NCI-H524 treated with DMSO at 0.1 percent for 48 hours (cell line): ENCODE measurements around the gene MOGAT2.
"Not testable (repeated sequence)": the region's sequence is repeated elsewhere in the genome, so short reads cannot be mapped to it uniquely, and the experiment has no call there.

ENCODE experiments used
- DNase-seq: peaks from one replicate; lab custom pipeline; 2025; lab: John Stamatoyannopoulos, UW

MOGAT2 gene

DNA sequence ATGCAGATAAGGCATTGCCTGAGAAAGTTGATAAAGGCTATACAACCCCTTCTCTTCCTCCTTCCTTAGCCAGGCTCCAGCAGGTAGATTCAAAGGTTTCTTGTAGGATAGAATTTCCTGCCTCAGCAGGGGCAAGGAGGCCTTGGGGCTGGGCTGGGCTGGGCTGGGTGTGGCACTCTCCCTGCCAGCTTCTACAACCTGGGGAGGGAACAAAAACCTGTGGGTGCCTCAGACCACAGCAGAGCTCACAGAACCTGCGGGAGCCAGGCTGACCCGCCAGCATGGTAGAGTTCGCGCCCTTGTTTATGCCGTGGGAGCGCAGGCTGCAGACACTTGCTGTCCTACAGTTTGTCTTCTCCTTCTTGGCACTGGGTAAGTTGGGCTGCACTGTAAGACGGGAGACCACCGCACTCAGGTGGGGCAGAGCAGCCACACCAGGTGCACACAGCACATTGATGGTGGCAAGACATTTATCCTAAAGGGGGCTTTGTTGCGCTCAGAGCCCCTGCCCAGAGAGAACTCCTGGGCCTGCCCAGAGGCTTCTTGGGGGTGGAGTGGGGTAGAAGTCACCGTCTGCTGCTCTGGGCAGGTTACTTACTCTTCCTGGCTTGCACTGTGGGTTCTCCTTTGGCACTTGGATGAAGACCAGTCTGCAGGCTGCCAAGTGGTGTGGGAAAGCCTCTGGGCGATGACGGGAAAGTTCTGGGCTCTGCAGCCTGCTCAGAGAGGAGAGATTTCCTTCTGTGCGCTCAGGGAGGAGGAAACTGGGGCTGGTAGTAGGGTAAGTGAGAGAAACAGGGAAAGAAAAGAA is at the start of gene MOGAT2:
TSS of gene MOGAT2 (plus strand) at position 231 of the 811 bp plus-strand sequence. CDS start at position 282, 51 bp downstream.
- DNase-seq: no peak

DNA sequence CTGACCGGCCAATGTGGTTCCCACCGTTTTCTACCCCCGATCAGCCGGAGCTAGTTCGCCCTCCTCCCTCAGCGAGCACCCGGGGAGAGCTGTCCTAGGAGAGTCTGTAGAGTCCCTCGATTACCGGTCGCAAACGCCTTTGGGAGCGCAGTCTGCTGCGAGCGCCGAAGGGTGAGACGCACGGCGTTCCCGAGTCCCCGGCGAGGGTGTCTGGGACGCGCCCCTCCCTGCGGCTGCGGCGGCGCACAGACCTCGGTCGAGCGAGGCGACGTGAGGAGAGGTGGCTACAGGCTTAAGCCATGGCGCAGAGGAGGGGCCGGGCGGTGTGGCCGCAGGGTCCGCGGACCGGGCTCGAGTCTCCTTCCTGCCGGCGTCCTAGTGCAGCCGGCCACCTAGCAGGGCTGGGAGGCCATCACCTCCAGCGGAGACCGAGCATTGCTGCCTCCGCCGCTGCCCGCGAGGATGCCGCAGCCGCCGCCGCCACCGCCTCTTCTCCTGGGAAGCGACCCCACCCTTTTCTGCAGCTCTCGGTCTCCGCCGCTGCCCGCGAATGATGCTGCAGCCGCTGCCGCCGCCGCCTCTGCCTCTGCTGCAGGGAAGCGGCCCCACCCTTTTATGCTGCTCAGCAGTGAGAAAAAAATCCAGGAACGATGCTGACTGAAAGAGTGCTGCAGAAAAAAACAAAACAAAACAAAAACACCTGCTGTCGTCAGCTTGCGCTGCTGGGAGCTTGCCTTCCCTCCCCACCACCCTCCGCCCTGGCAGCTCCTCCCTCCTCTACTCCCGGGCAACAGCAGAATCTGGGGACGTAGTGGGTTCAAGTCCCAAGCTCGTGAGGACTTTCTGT is 49.0 kb upstream of the MOGAT2 start, which contains the start of gene MAP6:
TSS of gene MAP6 (minus strand) at position 588 of the 847 bp plus-strand sequence. CDS start 669 bp downstream, outside the sequence.
- DNase-seq: no peak

DNA sequence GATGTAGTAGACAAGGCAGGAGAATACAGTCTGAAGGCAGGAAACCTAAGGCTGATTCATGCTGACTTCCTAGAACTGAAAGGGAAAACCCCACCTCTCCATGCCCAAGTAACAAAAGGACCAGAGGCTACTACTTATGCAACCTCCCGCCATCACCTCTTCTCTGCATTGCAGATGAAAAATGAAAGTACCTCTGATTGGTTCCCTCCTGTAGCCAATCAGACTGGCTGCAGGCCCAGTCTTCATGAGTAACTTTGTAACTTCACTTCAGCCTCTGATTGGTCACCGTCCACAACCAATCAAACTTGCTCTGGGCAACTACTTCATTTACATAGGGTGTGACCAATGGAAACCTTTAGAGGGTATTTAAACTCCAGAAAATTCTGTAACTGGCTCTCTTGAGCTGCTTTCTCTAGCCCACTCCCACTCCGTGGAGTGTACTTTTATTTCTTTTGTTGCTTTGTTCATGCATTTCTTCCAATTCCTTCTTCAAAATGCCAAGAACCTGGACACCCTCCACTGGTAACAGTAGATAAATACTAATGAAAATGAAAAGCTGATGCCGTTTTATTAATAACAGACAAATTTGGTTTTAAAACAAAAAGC is 43.6 kb upstream of the MOGAT2 start:
- no peak for DNase-seq

DNA sequence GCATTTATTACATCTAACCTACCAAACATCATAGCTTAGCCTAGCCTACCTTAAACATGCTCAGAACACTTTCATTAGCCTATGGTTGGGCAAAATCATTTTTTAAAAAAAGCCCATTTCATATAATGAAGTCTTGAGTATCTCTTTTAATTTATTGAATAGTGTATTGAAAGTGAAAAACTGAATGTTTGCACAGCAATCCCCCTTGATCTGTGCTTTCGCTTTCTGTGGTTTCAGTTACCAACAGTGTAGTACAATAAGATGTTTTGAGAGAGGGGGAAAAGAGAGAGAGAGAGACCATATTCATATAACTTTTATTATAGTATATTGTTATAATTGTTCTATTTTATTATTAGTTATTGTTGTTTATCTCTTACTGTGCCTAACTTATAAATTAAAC is 40.4 kb upstream of the MOGAT2 start:
- DNase-seq: no peak

DNA sequence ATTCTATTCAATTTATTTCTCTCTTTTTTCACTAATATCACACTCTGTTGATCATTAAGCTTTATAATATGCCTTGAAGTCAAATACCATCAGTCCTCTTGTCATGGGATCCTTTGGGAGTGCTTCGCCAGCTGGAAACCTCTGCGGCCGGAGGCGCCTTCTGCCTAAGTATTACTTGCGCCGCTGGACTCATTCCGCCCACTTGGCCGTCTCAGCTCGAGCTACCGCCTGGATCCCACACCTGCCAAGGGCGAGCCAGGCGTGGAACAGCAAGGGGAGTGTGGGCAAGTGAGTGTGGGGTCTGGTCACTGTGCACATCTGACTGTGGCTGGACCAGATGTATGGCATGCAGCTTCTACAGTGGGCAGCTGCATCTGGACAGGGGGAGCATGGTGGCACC is 39.7 kb upstream of the MOGAT2 start:
- no peak for DNase-seq

DNA sequence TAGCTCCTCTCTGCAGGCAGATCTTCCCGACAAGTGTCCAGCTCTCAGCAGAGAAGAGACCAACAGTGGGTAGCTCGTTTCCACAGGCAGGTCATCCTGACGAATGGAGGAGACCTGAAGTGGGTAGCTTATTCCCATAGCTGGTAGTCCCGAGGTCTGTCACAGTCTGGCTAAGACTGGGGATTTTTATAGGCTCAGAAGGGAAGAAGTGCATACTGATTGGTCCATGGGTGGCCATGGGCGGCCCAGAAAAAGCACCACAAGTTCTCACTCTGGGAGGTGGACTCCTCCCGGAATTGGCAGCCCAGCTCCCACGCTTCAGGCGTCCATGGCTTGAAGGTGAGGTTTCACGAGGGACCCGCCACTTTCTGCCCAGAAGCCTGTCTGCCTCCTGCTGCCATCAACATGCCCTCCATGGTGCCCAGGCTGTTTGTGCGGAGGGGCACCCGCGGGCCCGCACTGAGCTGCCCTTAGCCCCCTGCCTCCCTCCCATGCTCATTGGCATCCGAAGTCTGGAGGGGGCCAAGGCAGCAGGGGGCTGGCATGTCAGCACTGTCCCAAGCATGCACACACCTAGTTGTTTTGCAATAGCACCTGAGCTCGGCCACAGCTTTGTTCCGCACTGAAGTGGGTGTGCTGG is 38.9 kb upstream of the MOGAT2 start:
- DNase-seq: no peak

DNA sequence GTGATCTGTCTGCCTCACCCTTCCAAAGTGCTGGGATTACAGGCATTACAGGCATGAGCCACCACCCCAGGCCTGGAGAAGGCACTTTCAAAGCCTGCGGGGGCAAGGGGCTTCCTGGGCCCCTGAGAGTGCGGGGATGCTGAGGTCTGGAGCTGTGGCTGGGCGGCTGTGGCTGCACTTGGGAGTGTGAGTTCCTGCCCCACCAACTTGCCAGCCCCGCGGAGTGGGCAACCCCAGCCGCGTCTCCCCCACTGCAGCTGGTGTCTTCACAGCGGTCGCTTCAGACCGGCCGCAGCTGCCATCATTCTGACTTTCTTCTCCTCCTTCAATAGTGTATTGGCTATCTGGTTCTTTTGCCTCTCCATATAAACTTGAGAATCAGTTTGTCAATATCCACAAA is 38.1 kb upstream of the MOGAT2 start:
- DNase-seq: no peak

DNA sequence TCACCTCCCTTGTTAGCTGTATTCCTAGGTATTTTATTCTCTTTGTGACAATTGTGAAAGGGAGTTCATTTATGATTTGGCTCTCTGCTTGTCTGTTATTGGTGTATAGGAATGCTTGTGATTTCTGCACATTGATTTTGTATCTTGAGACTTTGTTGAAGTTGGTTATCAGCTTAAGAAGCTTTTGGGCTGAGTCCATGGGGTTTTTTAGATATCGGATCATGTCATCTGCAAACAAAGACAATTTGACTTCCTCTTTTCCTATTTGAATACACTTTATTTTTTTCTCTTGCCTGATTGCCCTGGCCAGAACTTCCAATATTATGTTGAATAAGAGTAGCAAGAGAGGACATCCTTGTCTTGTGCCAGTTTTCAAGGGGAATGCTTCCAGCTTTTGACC is 33.8 kb upstream of the MOGAT2 start:
- DNase-seq: not testable (repeated sequence)

DNA sequence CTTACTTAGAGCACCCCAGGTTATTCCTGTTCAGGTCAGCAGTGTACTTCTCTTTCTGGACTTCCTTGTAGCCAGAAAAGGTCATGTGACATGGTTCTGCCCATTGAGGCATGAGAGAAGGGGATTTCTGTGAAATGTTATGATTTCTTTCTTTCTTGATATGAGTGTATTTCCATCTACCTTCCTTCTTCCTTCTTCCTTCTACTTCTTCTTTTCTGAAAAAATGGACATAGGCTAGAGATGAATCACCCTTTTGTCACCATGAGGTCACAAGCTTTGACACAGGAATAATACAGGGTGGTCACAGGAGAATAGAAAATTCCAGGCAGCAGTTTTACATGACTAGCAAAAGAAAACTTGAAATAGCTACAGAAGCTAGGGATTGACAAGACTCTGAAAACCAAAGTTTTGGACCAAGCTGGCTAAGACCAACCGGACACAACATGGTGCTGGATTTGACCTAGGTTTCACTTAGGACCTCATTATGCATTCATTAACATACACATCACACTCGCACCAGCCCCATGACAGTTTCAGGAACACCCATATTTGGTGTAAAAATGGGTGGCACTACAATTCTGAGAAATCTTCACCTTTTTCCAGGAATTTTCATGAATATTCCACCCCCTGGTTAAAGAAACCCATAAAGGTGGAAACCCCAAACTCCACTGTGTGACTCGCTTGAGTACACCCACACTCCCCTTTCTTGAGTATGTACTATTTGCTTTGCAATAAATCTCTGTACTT is 27.6 kb upstream of the MOGAT2 start:
- no peak for DNase-seq

DNA sequence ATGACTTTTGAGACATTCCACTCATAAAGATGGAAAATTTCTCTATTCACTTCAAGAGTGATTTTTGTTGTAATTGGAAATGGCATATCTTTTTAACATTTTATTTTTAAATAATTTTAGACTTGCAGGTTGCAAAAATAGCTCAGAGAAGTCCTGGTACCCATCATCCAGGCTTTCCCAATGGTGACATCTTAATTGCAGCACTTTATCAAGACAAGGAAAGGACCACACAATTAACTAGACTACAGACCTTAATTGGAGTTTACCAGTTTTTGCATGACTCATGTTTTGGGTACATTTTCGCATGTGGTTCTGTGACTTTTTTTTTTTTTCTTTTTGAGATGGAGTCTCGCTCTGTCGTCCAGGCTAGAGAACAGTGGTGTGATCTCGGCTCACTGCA is 25.8 kb upstream of the MOGAT2 start:
- DNase-seq: no peak

DNA sequence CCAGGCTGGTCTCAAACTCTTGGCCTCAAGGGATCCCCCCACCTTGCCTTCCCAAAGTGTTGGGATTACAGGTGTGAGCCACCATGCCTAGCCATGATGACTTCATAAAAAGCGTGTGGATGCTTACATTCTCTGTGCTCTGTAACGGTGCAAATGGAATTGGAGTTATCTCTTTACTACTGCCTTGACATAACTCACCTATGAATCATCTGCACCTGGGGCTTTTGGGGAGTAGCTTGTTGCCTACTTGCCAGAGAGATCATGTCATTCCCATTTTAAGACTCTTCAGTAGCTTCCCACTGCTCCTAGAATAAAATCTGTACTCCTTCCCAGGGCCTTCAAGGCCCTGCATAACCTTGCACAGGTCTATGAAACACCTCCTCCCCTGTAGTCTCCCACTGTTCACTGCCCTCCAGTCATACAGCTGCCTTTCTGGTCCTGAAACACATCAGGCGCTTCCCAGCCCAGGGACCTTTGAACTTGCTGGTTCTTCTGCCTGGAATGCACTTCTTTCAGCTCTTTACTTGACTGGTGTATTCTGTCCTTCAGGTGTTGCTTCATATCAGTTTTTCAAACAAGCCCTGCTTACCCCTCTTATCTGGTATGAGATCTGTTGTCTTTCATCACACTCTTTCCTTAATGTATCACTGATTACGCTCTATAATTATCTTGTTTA is 19.6 kb upstream of the MOGAT2 start:
- DNase-seq: no peak

DNA sequence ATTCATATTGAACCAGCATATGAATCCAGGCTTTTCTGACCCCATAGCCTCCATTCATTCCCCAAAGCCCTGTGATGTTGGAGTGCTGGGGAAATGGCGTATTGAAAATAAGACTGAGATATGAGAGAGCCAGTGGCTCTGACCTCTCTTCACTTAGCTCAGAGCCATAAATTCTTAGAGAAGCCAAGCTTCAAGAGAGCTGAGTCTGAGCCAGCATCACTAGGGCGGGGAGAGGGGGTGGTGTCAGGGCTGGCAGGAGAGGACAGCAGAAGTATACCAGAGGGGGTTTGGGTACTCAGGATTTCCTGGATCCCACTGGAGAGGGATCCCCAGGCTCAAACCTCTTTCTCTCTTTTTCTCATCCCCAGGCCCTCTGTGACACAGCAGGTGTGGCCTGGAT is 16.7 kb upstream of the MOGAT2 start:
- DNase-seq: no peak

DNA sequence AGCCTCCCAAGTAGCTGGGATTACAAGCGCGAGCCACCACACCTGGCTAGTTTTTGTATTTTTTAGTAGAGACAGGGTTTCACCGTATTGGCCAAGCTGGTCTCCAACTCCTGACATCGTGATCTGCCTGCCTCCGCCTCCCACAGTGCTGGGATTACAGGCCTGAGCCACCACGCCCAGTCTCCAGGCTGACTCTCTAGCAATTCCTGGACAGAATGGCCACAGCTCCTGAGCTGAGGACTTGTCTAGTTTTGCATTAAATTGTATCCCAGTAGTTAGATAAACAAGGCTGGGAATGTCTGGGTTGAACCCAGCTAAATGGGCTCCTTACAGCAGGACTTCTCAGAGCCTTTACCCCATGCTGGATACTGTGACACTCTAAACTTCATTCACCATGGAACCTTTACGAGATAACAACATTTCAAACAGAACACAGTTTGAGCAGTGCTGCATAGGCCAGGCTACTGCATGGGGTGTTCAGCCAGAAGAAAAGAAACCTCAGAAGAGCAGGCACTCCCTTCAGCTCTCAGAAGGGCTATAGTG is 13.9 kb upstream of the MOGAT2 start:
- DNase-seq: no peak

DNA sequence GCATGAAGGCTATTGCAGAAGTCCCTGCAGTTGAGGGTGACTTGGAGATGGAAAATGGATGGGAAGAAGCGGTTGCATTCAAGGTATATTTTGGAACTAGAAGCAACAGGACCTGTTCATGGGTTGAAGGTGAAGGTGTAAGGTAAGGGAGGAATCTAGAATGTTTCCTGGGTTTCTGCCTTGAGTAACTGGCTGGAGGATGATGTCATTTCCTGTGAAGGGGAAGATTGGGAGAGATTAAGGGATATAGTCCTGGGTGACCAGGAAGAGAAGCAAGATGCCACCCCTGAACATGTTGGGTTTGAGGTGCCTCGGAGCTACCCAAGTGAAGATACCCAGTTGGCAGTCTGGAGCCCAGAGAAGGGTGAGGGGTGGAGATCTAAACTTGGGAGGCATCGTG is 12.1 kb upstream of the MOGAT2 start:
- no peak for DNase-seq

DNA sequence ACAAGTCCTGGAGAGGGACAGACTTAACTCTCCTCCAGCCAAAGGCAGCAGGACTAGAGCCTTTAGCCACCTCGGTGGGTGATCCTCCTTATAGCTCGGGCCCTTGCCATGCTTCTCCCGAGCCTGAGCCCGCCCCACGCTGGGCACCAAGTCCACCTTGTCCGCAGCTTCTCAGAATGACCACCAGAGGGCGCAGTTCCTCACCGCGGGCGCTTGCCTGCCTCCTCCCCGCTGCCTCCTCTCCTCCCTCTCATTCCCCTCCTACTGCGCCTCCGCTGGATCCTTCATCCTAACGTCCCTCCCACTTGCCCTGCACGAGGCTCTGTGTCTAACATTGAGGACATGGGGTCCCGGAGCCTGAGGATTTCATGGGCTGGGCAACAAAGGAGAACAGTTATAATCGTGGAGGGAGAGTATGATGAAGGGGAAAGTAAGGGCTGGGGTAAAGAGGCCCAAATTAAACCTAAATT is 11.3 kb upstream of the MOGAT2 start:
- no peak for DNase-seq

DNA sequence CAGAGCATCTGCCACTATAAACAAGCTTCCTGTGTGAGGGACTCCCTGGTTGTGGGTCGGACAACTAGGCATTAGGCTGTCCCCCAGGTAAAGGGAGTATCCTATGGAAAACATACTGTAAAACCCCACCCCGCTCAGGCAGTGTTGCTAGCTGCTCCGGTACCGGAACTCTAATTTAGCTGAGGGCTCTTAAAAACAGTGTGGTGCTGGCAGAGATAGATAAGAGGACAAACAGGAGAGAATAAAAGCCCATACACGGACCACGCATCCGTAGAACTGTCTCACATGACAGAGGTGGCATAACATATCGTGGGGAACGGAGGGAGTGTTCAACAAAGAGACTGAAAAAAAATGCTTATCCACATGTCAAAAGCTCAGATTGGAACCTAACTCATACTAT is 3.4 kb upstream of the MOGAT2 start:
- no peak for DNase-seq

DNA sequence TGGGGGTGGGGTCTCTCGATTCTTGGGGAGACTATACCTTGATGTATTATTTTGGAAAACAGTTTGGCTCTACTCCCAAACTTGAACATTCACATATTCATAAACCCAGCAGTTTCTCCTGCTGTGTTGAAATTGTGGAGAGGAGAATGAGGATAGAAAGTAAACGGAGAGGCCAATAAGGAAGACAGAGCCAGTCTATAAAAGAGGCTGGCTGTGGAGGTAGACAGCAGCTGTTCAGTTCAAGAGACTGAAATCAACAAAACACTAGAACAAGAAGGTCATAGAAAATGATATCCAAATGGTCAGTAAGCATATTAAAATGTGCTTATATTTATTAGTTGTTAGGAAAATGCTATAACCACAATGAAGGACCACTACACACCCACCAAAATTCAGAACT is 1.9 kb upstream of the MOGAT2 start:
- DNase-seq: no peak

DNA sequence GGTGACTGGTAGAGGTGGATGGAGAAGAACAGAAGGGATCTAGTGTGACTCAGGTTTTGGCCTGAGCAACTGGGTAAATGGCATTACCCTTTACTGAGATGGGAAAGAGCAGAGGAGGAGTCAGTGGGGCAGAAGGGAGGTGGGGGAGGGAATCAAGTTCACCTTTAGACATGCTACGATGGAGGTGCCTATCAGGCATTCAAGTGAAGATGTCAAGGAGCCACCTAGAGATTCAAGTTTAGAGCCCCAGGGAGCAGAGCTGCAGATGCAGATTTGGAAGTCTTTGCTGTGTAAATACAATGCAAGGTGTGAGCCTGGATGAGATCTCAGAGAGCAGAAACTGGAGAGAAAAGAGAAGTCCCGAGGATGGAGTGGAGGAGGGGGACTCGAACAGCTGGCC is 979 bp upstream of the MOGAT2 start:
- DNase-seq: no peak

DNA sequence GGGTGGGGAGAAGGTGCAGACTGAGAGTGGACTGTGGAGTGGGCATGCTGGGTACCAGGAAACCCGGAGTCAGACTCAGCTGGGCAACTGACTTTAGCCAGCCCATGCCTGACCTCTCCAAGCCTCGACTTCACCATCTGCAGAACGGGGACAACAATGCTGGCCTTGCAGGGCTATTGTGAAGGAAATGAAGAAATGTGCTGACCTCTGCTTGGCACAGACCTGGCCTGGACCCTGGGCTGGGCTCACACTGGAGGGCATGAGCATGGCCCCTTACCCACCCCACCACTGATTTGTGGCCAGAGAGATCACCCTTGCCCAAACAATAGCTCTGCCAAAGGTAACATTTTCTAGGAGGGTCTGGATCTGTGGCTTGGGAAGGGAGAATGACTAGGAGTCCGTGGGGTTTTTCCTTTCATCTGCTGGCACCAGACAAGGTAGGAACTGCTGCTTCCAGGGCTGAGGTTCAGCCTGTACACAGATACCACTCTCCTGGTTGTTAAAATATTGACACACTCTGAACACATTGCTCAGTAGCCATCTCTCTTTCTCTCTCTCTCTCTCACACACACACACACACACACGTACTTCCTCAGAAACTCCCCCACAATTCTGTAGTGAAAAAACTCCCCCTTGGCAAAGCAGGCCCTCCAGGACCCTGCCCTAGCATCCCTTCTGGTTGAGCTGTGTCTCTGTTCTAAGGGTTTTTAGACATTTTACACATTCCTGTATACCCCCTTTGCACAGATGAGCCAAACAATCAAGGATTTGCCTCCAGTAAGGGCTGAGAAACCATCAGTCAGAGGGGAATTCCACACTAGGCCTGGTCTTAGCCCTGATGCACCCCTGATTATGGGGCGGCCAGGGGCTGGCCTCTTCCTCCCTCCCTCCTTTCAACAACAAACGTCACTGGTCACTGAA is 1.0 kb downstream of the MOGAT2 start:
- no peak for DNase-seq
